Measurements from ENCODE around the gene CYBRD1.

CYBRD1 gene

GRCh38 chr2:171551836-171552235 lies 29.6 kb downstream of the CYBRD1 start:
- no peak for ATAC-seq
- TF ChIP-seq ESRRG (CRISPR knock-in tag; IDR thresholded peaks at IDR 0.05) (no peak), ZFP3 (CRISPR knock-in tag; IDR thresholded peaks at IDR 0.05) (no peak), ZNF70 (CRISPR knock-in tag; IDR thresholded peaks at IDR 0.05) (no peak), ZNF565 (CRISPR knock-in tag; conservative IDR thresholded peaks at IDR 0.05; ENCODE audit: low read depth) (no peak), SNAI2 (CRISPR knock-in tag; IDR thresholded peaks at IDR 0.05) (no peak), POU6F1 (CRISPR knock-in tag; IDR thresholded peaks at IDR 0.05; ENCODE audit: borderline replicate concordance, low read depth) (no peak), BACH2 (CRISPR knock-in tag; IDR thresholded peaks at IDR 0.05; ENCODE audit: borderline replicate concordance) (no peak), GLIS3 (CRISPR knock-in tag; IDR thresholded peaks at IDR 0.05) (no peak), ZFP30 (CRISPR knock-in tag; IDR thresholded peaks at IDR 0.05) (no peak), ZC3H10 (CRISPR knock-in tag; IDR thresholded peaks at IDR 0.05) (no peak), PPARA (CRISPR knock-in tag; IDR thresholded peaks at IDR 0.05; ENCODE audit: borderline replicate concordance) (no peak), OSR1 (CRISPR knock-in tag; IDR thresholded peaks at IDR 0.05) (no peak), RARB (CRISPR knock-in tag; IDR thresholded peaks at IDR 0.05) (no peak), TSHZ2 (CRISPR knock-in tag; IDR thresholded peaks at IDR 0.05) (no peak), TOX (CRISPR knock-in tag; IDR thresholded peaks at IDR 0.05; ENCODE audit: borderline replicate concordance) (no peak), ISL1 (CRISPR knock-in tag; IDR thresholded peaks at IDR 0.05) (no peak)
- TF ChIP-seq, protein P1, sequence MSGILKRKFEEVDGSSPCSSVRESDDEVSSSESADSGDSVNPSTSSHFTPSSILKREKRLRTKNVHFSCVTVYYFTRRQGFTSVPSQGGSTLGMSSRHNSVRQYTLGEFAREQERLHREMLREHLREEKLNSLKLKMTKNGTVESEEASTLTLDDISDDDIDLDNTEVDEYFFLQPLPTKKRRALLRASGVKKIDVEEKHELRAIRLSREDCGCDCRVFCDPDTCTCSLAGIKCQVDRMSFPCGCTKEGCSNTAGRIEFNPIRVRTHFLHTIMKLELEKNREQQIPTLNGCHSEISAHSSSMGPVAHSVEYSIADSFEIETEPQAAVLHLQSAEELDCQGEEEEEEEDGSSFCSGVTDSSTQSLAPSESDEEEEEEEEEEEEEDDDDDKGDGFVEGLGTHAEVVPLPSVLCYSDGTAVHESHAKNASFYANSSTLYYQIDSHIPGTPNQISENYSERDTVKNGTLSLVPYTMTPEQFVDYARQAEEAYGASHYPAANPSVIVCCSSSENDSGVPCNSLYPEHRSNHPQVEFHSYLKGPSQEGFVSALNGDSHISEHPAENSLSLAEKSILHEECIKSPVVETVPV (CRISPR knock-in tag; IDR thresholded peaks at IDR 0.05), result no peak
- TF ChIP-seq, protein P2, sequence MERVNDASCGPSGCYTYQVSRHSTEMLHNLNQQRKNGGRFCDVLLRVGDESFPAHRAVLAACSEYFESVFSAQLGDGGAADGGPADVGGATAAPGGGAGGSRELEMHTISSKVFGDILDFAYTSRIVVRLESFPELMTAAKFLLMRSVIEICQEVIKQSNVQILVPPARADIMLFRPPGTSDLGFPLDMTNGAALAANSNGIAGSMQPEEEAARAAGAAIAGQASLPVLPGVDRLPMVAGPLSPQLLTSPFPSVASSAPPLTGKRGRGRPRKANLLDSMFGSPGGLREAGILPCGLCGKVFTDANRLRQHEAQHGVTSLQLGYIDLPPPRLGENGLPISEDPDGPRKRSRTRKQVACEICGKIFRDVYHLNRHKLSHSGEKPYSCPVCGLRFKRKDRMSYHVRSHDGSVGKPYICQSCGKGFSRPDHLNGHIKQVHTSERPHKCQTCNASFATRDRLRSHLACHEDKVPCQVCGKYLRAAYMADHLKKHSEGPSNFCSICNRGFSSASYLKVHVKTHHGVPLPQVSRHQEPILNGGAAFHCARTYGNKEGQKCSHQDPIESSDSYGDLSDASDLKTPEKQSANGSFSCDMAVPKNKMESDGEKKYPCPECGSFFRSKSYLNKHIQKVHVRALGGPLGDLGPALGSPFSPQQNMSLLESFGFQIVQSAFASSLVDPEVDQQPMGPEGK (CRISPR knock-in tag; IDR thresholded peaks at IDR 0.05; ENCODE audit: borderline replicate concordance), result no peak
- TF ChIP-seq, protein P3, sequence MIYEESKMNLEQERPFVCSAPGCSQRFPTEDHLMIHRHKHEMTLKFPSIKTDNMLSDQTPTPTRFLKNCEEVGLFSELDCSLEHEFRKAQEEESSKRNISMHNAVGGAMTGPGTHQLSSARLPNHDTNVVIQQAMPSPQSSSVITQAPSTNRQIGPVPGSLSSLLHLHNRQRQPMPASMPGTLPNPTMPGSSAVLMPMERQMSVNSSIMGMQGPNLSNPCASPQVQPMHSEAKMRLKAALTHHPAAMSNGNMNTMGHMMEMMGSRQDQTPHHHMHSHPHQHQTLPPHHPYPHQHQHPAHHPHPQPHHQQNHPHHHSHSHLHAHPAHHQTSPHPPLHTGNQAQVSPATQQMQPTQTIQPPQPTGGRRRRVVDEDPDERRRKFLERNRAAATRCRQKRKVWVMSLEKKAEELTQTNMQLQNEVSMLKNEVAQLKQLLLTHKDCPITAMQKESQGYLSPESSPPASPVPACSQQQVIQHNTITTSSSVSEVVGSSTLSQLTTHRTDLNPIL (CRISPR knock-in tag; IDR thresholded peaks at IDR 0.05; ENCODE audit: low read depth), result no peak

DNA sequence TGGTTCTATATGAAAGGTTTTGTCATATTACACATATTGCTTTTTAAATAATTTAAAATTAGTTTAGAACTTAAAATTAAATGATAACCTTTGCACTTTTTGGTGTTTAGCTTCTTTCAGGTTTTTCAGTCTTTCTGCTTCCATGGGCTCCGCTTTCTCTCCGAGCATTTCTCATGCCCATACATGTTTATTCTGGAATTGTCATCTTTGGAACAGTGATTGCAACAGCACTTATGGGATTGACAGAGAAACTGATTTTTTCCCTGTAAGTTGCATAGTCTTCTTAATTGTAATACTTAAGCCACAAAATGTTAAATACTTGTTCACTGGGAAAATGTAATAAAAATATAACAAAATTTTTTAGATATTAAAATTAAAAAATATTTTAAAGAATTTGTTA lies 31.0 kb downstream of the CYBRD1 start:
- TF ChIP-seq ARNTL (CRISPR knock-in tag; IDR thresholded peaks at IDR 0.05; ENCODE audit: borderline replicate concordance, low read depth) (no peak), RARB (CRISPR knock-in tag; IDR thresholded peaks at IDR 0.05) (no peak), PPARA (CRISPR knock-in tag; IDR thresholded peaks at IDR 0.05; ENCODE audit: borderline replicate concordance) (no peak), ZNF565 (CRISPR knock-in tag; conservative IDR thresholded peaks at IDR 0.05; ENCODE audit: low read depth) (no peak), ZFP3 (CRISPR knock-in tag; IDR thresholded peaks at IDR 0.05) (no peak), CSDC2 (CRISPR knock-in tag; IDR thresholded peaks at IDR 0.05) (no peak), TCF4 (CRISPR knock-in tag; IDR thresholded peaks at IDR 0.05; ENCODE audit: borderline replicate concordance) (no peak)
- TF ChIP-seq, protein P2 (CRISPR knock-in tag; IDR thresholded peaks at IDR 0.05; ENCODE audit: borderline replicate concordance), result no peak
- no peak for ATAC-seq

Measured in SK-N-SH treated with all-trans-retinoic acid at 6 μM for 48 hours (cell line).